ENCODE measurements around the gene HOXB7.

The HOXB7 gene

DNA sequence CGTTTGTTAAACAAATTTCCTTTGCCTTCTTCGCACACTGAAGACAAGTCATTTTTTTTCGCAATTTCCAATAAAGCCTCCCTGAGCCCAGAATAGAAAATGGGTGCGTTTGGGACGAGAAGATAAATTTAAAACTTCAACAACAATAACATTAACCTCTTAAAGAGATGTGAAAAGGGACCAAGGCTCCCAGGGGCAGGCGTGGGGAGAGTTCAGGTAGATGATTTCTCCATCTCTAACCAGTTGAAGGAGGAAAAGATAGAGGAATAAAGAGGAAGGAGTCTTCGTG, 31.4 kb downstream of the HOXB7 start:
- no peak for DNase-seq (ENCODE audit: low spot score)

GRCh38 chr17:48578616-48579470, 32.0 kb downstream of the HOXB7 start:
- no peak for DNase-seq (ENCODE audit: low spot score)

- no peak for DNase-seq (ENCODE audit: low spot score)
These were observed 32.7 kb downstream of the HOXB7 start, which contains the start of gene HOXB4 for GRCh38 chr17:48577946-48578615. Gene HOXB4, minus strand, starts transcription at chr17:48578350. Its CDS starts 31 bp downstream, at chr17:48578319.

- DNase-seq (ENCODE audit: low spot score): no peak
These were observed 33.4 kb downstream of the HOXB7 start for GRCh38 chr17:48577330-48577945.

DNA sequence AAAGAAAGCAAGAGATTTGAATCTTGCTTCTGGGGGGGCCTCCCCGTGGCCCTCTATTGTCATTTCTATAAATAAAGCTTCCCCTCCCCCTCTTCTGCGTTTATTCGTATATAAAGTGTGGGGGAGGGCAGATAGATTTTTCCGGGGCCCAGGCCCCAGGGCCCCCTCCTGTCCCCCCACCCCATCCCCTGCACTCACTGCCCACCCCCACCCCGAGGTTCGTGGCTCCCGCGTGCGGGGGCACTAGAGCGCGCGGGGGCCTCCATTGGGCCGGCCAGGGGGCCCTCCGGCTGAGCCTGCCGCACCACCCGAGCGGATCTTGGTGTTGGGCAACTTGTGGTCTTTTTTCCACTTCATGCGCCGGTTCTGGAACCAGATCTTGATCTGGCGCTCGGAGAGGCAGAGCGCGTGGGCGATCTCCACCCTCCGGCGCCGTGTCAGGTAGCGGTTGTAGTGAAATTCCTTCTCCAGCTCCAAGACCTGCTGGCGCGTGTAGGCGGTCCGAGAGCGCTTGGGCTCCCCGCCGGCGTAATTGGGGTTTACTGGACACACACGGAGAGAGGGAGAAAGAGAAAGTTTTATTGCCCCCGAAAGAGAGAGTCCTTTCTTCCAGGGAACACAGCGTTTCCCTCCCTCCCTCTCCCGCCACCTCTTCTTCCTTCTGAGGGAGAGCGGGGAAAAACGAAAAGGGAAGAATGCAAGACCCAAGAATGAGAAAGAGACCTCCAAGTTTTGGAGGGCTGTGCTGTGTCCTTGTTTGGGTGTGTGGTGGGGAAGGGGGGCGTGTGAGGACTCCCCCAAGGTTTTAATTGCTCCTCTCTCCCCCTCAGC, 34.1 kb downstream of the HOXB7 start:
- no peak for DNase-seq (ENCODE audit: low spot score)

DNA sequence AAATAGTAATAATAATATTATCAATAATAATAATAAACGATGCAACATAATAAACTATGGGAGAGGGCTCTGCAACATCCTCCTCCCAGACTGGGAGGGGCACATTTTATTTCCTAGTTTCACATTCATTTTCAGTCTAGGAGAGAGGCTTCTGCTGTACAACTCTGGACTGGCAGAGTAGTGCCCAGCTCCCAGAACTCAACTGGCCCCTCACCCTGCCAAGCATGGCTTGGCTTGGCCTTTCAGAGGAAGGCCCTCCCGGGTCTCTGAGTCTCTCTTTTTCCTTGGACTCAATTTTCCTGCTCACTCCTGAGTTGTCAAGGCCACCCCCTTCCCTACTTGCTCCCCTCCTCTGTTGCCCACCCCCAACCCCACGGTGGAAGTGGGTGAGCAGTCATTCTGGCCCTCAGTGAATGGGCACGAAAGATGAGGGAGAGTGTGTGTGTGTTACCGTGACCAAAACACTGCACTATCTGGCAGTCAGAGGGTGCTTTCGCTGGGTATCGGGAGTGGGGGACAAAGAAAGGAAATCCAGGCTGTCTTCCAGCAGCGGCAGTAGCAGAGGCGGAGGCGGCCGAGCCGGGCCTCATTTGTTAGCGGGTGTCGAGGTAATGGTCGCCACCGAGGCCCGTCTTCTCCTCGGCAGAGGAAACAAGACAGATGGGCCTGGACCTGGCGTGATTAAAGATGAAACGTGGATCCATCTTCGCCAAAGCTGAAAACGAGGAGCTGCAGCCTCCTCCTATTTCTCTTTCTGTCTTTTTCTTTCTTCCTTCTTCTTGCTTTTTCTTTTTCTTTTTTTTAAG, 34.9 kb downstream of the HOXB7 start:
- DNase-seq (ENCODE audit: low spot score): no peak

GRCh38 chr17:48575066-48575582, 35.7 kb downstream of the HOXB7 start:
- no peak for DNase-seq (ENCODE audit: low spot score)

DNA sequence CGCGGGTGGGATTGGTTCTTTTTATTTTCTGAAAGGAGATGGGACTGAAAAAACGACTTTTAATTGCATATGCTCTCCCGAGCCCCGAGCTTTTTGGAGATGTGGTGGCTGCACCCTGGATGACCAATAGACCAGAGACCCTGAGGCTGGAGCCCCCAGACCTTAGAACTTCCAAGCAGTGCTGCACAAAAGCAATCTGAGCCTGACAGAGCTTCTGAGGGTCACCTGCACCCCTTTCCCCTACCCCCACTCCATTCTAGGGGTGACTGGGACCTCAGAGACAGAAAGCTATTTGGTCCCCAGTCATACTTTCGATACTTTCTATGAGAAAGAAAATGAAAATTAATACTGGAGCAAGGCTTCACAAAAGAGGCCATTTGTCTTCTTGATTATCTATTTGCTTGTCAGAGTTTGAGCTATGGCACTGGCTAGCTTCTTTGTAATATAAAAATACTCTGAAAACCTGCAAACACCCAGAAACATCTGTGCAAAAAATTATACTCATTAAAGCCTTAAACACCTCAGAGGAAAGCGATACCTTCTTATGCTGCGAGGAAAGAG, 36.2 kb downstream of the HOXB7 start:
- DNase-seq (ENCODE audit: low spot score): no peak

DNA sequence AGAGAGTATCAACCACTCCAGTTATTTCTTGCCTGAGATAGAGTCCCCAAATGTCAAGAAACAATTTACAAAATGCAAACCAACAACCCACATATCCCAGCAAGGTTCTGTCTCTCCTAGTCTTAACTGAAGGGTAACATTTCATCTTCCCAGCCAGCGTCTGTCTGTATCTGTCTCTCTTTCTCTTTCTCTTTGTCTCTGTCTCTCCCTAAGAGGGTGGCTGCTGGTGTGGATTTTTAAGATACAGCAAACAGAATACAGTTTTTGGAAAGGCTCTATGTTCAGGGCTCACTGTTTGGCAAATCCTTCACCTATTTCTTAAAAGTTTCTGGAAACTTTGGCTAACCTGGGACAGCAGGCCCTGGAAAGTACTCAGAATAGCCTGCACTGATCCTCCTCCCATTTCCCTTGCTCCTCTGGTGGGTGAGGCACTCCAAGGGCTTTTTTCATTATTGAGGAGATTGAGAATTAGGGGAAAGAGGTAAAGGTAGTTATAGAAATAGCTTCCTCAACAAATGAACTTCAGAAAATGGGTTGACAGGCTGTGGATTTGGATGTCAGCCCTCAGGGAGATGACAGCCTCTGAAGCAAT, 38.9 kb downstream of the HOXB7 start:
- no peak for DNase-seq (ENCODE audit: low spot score)

DNA sequence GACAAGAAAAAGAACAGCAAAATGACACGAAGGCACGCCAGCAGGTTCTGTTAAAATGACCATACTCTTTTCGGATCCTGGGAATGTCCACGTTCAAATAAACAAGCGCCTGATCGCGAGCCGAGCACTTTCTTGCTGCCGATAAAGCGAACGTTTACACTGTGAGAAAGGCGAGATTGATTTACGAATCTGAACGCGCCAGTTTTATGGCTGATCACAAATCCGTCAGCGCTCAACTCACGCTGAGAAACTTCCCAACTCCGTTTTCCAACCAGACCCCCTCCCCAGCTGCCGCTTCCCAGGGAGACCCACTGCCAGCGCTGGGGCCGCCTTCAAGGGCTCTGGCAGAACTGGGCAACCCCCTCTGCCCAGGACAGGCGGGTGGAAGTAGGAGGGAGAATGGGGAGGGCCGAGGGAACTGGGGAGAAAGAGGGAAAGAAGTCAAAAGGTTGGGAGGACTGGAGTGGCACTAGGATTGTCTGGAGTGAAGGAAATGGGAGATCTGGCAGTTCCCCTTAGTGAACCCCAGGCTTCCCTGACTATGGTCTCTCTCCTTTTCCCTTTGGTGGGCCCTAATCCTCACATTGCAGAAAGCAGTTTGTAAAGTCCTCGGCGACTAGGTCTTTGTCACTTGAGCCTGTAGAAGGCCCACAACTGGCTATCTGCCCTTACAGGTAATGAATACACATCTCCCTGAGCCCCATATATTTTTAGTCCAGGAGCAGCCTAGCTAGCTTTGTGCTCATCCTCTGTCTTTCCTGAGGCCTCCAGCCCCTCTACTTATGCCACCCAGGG, 39.6 kb downstream of the HOXB7 start:
- DNase-seq (ENCODE audit: low spot score): no peak

GRCh38 chr17:48570325-48571023, 40.3 kb downstream of the HOXB7 start:
- DNase-seq (ENCODE audit: low spot score): no peak

DNA sequence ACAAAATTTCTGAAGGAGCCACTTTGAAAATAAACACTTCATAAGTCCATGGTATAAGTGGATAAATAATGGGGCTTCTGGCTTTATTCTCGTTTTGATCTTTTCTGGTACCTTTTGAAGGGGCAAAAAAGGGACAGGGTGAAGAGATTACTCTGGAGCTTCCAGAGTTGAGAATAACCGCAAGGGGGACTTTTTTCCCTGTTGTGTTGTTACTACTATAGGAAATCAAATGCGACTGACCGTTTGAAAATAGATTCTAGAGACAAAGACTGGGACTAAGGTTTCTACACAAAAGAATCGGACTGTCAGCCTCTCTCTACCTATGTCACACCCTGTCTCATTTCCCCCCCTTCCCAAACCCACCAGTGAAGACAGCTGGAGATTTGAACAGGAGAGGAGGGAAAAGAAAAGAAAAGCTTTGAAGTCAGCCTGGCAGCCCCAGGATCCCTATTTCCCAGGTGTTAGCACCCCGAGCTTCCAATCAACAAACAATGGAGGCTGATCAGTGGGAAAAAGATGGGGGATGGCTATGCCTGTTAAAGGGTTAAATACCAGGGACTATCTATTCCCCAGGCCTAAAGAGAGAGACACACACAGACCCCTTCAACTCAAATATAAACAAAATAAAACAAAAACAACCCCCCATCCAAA, 41.0 kb downstream of the HOXB7 start:
- no peak for DNase-seq (ENCODE audit: low spot score)

DNA sequence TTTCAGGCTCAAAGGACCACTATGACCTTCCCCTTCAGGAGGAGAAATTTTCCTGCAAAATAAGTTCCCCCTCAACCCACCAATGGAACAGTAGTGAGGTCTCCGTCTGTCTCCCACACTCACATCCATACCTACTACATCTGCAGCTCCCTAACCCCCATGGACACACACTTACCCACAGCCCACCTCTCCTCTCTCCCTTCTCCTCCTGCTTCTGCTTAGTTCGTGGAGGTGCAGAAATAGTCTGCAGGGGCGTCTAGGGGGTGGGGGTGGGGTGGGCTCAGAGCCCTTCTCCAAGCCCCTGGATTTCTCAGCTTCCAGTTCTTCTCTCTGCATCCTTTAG, 41.6 kb downstream of the HOXB7 start:
- DNase-seq (ENCODE audit: low spot score): no peak

GRCh38 chr17:48568499-48569239, 42.1 kb downstream of the HOXB7 start:
- no peak for DNase-seq (ENCODE audit: low spot score)

DNA sequence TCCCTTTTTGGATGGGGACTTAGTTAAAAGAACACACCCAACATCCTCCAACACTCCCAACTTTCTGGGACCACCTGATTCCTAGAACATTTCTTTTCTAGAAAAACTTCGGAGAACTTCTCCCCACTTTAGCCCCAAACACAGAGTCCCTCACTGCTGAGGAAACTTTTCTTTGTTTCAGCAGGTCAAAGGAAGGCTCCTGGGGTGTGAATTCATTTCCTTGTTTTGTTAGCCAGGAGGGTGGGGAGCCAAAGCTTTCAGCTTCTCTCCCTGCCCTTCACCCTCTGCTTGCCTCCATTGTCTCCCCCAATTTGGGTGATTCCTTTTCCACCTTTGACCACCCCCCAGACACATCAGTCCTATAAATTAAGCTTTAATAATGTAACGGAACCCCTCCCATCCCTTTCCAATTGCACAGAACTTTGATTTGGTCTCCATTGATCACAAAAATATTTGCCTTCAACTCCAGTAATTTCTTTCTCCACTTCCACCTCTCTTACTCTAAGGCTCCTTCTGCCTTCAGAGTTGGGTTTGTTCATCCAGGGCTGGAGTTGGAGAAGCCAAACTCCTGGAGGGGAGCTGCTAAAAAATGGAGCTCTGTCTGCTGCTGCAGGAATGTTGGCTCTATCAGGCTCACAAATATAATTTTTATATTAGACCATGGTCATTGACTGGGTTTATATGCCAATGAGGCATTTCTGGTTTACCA, 43.0 kb downstream of the HOXB7 start:
- DNase-seq (ENCODE audit: low spot score): no peak

DNA sequence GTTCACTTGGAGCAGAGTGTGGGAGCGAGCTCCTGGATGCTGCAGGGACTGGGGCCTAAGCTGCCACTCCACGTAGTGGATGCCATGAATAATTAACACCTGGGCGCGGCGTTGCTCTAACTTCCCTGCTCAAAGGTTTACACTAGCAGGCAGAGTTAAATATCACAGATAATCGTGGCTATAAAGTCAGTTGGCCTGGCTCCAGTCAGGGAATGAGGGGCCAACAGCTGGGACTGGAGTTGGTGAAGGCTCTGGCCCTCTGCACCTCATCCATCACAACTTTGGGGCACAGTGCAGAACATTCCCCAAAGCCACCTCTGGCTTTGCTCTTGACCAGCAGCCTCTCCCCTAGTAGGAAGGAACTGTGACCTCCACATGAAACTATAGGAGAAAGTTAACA, 43.6 kb downstream of the HOXB7 start:
- no peak for DNase-seq (ENCODE audit: low spot score)

DNA sequence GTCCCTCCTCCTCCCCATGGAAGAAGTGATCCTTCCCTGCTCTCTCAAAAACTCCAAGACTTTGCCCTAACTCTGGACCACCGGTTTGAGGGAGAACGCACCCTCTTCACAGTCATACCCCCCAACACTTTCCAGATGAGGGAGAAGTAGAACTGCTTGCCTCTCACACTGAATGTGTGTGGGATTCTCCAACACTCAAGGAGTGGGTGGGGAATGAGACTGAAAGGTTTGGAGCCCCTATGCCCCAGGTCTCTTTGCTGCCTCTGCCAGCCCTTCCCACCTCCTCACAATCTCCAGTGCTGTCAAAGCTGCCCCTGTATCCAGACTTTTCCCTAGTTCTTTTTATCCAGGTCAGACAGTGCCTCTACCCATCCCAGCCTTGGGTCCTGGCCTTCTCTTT, 44.1 kb downstream of the HOXB7 start:
- DNase-seq (ENCODE audit: low spot score): no peak
